GM12878 (cell line): ENCODE measurements around the gene RARRES2. TPM values are rescaled to one million over a fixed set of nuclear protein-coding genes. Genes with fewer than 3 reads are reported as not detected.

Experiments
- CBFB ChIP-seq: IDR thresholded peaks from 2 replicates; pipeline ENCODE4 v1.6.1; 2016; ENCODE audit warnings: antibody characterized with exemption, low read depth
- FOXM1 ChIP-seq: IDR thresholded peaks from 2 replicates; pipeline ENCODE4 v1.6.1; 2012; ENCODE audit warnings: low read depth, mild to moderate bottlenecking, inconsistent platforms, low read length, moderate library complexity
- IRF5 ChIP-seq: fragments of 450-650 bp; IDR thresholded peaks from 2 replicates; pipeline ENCODE4 v1.6.1; 2017; ENCODE audit warnings: borderline replicate concordance
- MEF2A ChIP-seq: IDR thresholded peaks from 2 replicates; pipeline ENCODE4 v1.6.1; 2011; ENCODE audit warnings: low read depth, mild to moderate bottlenecking, low read length, moderate library complexity; ENCODE audit not compliant: insufficient read depth
- MLLT1 ChIP-seq: fragments of 450-650 bp; IDR thresholded peaks from 2 replicates; pipeline ENCODE4 v1.6.1; 2016; ENCODE audit warnings: mild to moderate bottlenecking
- MXI1 ChIP-seq: fragments of 150-350 bp; IDR thresholded peaks from 2 replicates; pipeline ENCODE4 v1.6.1; 2011; ENCODE audit warnings: low read depth, mild to moderate bottlenecking, inconsistent platforms, low read length, improper control_type of control experiment
- NFIC ChIP-seq: IDR thresholded peaks from 2 replicates; pipeline ENCODE4 v1.6.1; 2012; ENCODE audit warnings: low read depth, mild to moderate bottlenecking, inconsistent platforms, low read length, moderate library complexity
- NKRF ChIP-seq: fragments of 450-650 bp; conservative IDR thresholded peaks from 2 replicates; pipeline ENCODE4 v1.6.1; 2017; ENCODE audit warnings: mild to moderate bottlenecking, moderate library complexity
- NR2C1 ChIP-seq: fragments of 450-650 bp; IDR thresholded peaks from 2 replicates; pipeline ENCODE4 v1.6.1; 2017; ENCODE audit warnings: antibody characterized with exemption, mild to moderate bottlenecking, moderate library complexity
- POU2F2 ChIP-seq: IDR thresholded peaks from 3 replicates; pipeline ENCODE4 v1.6.1; 2011; ENCODE audit warnings: low read depth, mild to moderate bottlenecking, low read length, borderline replicate concordance
- RCOR1 ChIP-seq: conservative IDR thresholded peaks from 2 replicates; pipeline ENCODE4 v1.6.1; 2012; ENCODE audit warnings: low read depth, low read length, improper control_type of control experiment
- SMAD5 ChIP-seq: IDR thresholded peaks from 2 replicates; pipeline ENCODE4 v1.6.1; 2016; ENCODE audit warnings: antibody characterized with exemption, low read depth
- SREBF2 ChIP-seq: IDR thresholded peaks from 2 replicates; pipeline ENCODE4 v1.6.1; 2012; ENCODE audit warnings: mild to moderate bottlenecking, low read length
- STAT1 ChIP-seq: fragments of 450-650 bp; conservative IDR thresholded peaks from 2 replicates; pipeline ENCODE4 v1.6.1; 2014; ENCODE audit warnings: antibody characterized with exemption, mild to moderate bottlenecking
- USF2 ChIP-seq: IDR thresholded peaks from 2 replicates; pipeline ENCODE4 v1.6.1; 2011; ENCODE audit warnings: low read depth, low read length, improper control_type of control experiment, borderline replicate concordance
- YY1 ChIP-seq: IDR thresholded peaks from 2 replicates; pipeline ENCODE4 v1.6.1; 2011; ENCODE audit warnings: low read depth, mild to moderate bottlenecking, low read length
- ZSCAN29 ChIP-seq: fragments of 450-650 bp; IDR thresholded peaks from 2 replicates; pipeline ENCODE4 v1.6.1; 2017; ENCODE audit warnings: mild to moderate bottlenecking, moderate library complexity
- polyA plus RNA-seq, 11 experiments: library from polyadenylated mRNA; depleted of rRNA in 4 of 11; unstranded in 6 of 11; stranded (reverse) in 5 of 11; fragments of >200 nt; fragmentation: Nextera tagmentation in 4 of 11; fragmentation: Illumina TruSeq in 1 of 11; extraction: Ambion mirVana in 4 of 11; extraction: Trizol in 1 of 11; gene quantifications; 1 replicate in 1 of 11; 2 replicates in 10 of 11; pipeline versions ENCODE4 v1.2.1 to v1.2.3, GENCODE V29; 2011 to 2016; ENCODE audit warnings: inconsistent platforms in 2 of 11, missing spikeins in 2 of 11, low read depth in 1 of 11
- total RNA-seq, 4 experiments: library from RNA; depleted of rRNA in 3 of 4; stranded (reverse); fragments of >200 nt in 3 of 4; fragmentation: Illumina TruSeq in 1 of 4; extraction: Trizol in 1 of 4; gene quantifications; 2 replicates each; pipeline versions ENCODE4 v1.2.1 to v1.2.3, GENCODE V29; 2013 to 2021

RARRES2 gene
- total and polyA plus RNA-seq, 10 of the 15 experiments (the other 5 are each of a cell fraction or from before 2014, with no cell fraction given) = 0.13 to 2.2 (median 0.40) TPM; not detected in 3

GRCh38 chr7:150379441-150380379 is 38.3 kb upstream of the RARRES2 start (continued):
- TF ChIP-seq NFIC (no peak), MLLT1 (peak; percentile 69), SMAD5 (no peak), NKRF (0 out of 2 replicates have a peak, but pooled peaks have one; percentile 12), MEF2A (no peak), STAT1 (no peak), POU2F2 (0 out of 3 replicates have a peak, but pooled peaks have one; percentile 14), IRF5 (no peak), RCOR1 (0 out of 2 replicates have a peak, but pooled peaks have one; percentile 31), ZSCAN29 (no peak), SREBF2 (no peak), MXI1 (0 out of 2 replicates have a peak, but pooled peaks have one; percentile 29), YY1 (no peak), NR2C1 (no peak), USF2 (no peak), CBFB (0 out of 2 replicates have a peak, but pooled peaks have one; percentile 7), FOXM1 (no peak)
